Measurements from ENCODE around the gene BMP8A.
"Not testable (repeated sequence)": the region's sequence is repeated elsewhere in the genome, so short reads cannot be mapped to it uniquely, and the experiment has no call there.

Gene BMP8A

GRCh38 chr1:39527190-39527579 is 35.7 kb downstream of the BMP8A start:
- DNase-seq (ENCODE audit: low spot score), result not testable (repeated sequence)

- DNase-seq (ENCODE audit: low spot score), result no peak
Measured at GRCh38 chr1:39528082-39528481, 36.6 kb downstream of the BMP8A start.

GRCh38 chr1:39529901-39530535 is 38.6 kb downstream of the BMP8A start:
- DNase-seq (ENCODE audit: low spot score), result no peak

GRCh38 chr1:39531526-39531925 is 40.1 kb downstream of the BMP8A start:
- no peak for DNase-seq (ENCODE audit: low spot score)

GRCh38 chr1:39533442-39533841 is 42.0 kb downstream of the BMP8A start:
- no peak for DNase-seq (ENCODE audit: low spot score)

- DNase-seq (ENCODE audit: low spot score), result no peak
Measured at GRCh38 chr1:39538531-39539251, 47.3 kb downstream of the BMP8A start.

GRCh38 chr1:39539252-39539790 is 47.9 kb downstream of the BMP8A start:
- DNase-seq (ENCODE audit: low spot score), result peak; percentile 60

- DNase-seq (ENCODE audit: low spot score), result no peak
Measured at GRCh38 chr1:39540504-39541031, 49.1 kb downstream of the BMP8A start.

- no peak for DNase-seq (ENCODE audit: low spot score)
Measured at GRCh38 chr1:39542924-39543323, 51.5 kb downstream of the BMP8A start.

DNA sequence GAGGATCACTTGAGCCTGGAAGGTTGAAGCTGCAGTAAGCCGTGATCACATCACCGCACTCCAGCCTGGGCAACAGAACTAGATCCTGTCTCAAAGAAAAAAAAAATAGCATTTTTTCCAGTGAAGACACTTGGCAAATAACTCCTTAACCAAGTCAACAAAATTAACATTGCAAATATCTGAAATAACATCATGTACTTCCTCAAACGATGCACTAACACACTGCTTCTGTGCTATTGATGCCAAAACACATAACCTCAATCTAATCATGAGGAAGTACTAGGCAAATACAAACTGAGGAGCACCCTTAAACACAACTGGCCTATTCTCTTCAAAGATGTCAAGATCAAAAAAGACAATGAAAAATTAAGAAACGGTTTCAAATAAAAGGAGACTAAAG is 52.9 kb downstream of the BMP8A start:
- no peak for DNase-seq (ENCODE audit: low spot score)

DNA sequence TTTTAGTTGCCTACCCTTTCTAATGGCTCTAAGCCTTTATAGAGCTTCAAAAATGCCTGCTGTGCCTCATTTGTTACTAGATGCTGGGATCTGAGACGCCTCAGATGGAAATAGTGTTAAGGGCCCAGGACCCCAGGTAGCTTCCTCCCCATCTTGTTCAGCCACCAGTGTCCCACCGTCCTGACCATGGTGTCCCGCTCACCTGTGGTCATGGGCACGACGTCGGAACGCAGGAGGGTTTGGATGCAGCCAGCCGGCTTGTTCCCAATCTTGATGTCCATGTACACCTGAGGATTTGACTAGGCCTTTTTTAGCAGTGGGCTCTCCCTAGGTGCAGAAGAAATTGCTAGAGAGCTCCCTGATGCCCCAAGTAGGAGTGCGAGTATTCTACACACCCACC is 54.1 kb downstream of the BMP8A start:
- DNase-seq (ENCODE audit: low spot score), result no peak

DNA sequence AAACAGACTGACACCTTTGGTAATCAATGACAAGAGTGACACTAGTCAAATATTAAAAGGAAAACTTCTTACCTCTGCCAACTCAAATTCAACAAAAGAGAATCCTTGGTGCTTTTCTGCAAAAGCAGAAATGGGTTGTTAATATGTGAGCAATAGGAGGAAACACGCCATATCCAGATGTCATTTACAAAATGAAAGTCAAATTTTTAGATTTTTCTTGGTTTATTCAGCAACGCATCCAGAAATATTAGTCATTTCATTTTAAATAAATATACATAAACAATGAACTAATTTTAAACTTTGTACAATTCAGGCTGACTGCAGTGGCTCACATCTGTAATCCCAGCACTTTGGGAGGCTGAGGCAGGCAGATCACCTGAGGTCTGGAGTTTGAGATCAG is 62.8 kb downstream of the BMP8A start:
- no peak for DNase-seq (ENCODE audit: low spot score)

DNA sequence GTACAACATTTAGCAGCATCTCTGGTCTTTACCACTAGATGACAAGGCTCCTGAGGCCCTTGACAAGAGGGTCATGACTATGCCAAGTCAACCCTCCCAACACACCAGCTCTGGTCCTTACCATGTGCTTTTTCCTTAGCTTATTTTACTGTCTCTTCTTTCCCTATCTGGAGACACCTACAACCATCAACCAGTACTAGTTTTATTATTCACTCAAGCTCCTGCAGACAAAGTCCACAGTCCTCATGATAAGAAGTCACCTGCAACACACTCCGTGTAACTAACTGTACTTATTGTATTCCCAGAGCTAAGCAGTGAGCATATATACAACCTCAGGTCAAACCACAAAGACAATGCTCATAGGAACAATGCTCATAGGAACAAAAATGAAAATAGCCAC is 69.8 kb downstream of the BMP8A start:
- DNase-seq (ENCODE audit: low spot score), result no peak

- DNase-seq (ENCODE audit: low spot score), result no peak
Measured at GRCh38 chr1:39562886-39563285, 71.5 kb downstream of the BMP8A start.

GRCh38 chr1:39563669-39564068 is 72.2 kb downstream of the BMP8A start:
- DNase-seq (ENCODE audit: low spot score), result no peak

DNA sequence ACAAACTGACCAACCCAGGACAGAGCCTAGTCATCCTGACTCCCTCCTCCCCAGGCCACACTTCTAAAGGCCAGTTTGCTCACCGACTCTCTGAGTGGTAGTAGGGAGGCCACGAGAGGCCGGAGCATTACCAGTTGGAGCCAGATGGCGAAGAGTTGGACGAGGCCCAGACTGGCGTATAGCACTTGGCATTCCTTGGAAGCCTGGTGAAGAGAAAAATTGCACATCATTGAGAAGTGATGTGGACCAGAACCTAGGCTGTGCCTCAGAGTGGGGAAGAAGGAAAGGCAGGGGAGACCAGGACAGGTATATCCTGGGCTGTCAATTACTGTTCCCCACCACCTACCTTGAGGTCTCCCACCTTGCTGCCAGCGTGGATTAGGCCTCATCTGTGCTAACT is 72.9 kb downstream of the BMP8A start:
- DNase-seq (ENCODE audit: low spot score), result no peak

- no peak for DNase-seq (ENCODE audit: low spot score)
Measured at GRCh38 chr1:39564941-39565340, 73.5 kb downstream of the BMP8A start.

GRCh38 chr1:39566441-39567137 is 75.2 kb downstream of the BMP8A start:
- DNase-seq (ENCODE audit: low spot score), result no peak

- DNase-seq (ENCODE audit: low spot score), result no peak
Measured at GRCh38 chr1:39567302-39567701, 75.9 kb downstream of the BMP8A start.

DNA sequence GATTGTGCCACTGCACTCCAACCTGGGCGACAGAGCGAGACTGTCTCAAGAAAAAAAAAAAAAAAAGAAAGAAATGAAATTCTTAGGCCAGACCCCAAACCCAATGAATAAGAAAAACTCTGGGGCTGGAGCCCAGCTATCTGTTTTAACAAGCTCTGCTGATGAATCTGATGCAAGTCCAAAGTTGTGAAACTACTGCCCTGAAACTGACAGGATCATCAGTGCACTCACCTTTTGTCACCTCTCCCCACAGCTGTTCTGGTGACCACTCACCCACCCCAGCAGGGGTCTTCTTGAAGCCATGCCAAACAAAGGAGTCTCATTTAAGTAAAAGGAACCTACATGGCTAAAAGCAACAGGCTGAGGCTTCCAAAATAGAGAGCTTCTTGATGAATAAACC is 76.8 kb downstream of the BMP8A start:
- DNase-seq (ENCODE audit: low spot score), result no peak

DNA sequence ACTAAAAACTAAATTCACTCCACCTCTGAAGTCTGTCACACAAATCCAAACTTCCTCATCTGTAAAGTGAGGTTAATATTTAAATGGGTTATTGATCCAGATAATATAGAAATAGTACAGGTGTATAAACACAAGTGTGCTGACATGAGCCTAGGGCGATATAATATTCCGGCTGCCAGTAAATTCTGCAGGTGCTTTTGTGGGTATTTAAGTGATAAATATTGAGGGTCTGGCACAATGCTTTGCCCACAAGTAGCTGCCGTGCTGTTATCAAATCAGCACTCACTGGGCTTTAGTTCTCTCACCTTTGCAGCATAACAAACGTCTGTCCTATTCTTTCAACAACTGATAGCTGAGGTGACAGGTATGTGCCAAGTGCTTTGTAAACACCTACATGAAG is 77.6 kb downstream of the BMP8A start:
- DNase-seq (ENCODE audit: low spot score), result no peak

GRCh38 chr1:39570477-39571177 is 79.2 kb downstream of the BMP8A start:
- no peak for DNase-seq (ENCODE audit: low spot score)
